ENCODE data around the gene TNFRSF6B. TPM values are rescaled to one million over a fixed set of nuclear protein-coding genes. Genes with fewer than 3 reads are reported as not detected.

Gene TNFRSF6B
- total RNA-seq, 4 donors from 2014 or later = 2.1 to 4.2 (median 2.7) TPM; not detected in 1

- Histone ChIP-seq H3K4me1 (peaks cover 0 to 61% (median 6%) of the 10 kb centered on the region in 4 donors), H3K36me3 (no peaks in the 10 kb centered on the region), H3K9me3 (no peaks in the 10 kb centered on the region), H3K4me3 (no peak overlapping the region), H3K27ac (peak overlapping the region; percentile 61 to 90 (median 74)), H3K27me3 (no peaks in the 10 kb centered on the region)
- no peak for TF ChIP-seq POLR2A (IDR thresholded peaks at IDR 0.05)
- TF ChIP-seq CTCF (IDR thresholded peaks at IDR 0.05) = no peak
- DNase-seq = peak in 1 of 3 donors; percentile 49
Observed at GRCh38 chr20:63688228-63689045, 8.0 kb upstream of the TNFRSF6B start.

- Histone ChIP-seq H3K4me1 (peaks cover 0 to 61% (median 6%) of the 10 kb centered on the region in 4 donors), H3K36me3 (peaks cover 0 to 5% (median 0%) of the 10 kb centered on the region in 3 donors), H3K4me3 (no peak overlapping the region), H3K27ac (peak overlapping the region in 2 of 4 donors; percentile 62 to 85), H3K27me3 (no peaks in the 10 kb centered on the region), H3K9me3 (no peaks in the 10 kb centered on the region)
- DNase-seq = peak in 1 of 3 donors; percentile 50
- no peak for TF ChIP-seq POLR2A (IDR thresholded peaks at IDR 0.05)
- TF ChIP-seq CTCF (IDR thresholded peaks at IDR 0.05) = no peak
Observed at GRCh38 chr20:63689046-63690002, 7.1 kb upstream of the TNFRSF6B start.

- H3K27me3 ChIP-seq = no peaks in the 10 kb centered on the region
- no peak overlapping the region for H3K4me3 ChIP-seq
- no peak overlapping the region for H3K27ac ChIP-seq
- peaks cover 0 to 12% (median 0%) of the 10 kb centered on the region in 3 donors for H3K36me3 ChIP-seq
- H3K9me3 ChIP-seq = no peaks in the 10 kb centered on the region
- TF ChIP-seq POLR2A (IDR thresholded peaks at IDR 0.05) (no peak), CTCF (IDR thresholded peaks at IDR 0.05) (no peak)
- DNase-seq = no peak
- H3K4me1 ChIP-seq = peaks cover 0 to 60% (median 6%) of the 10 kb centered on the region in 4 donors
Observed at GRCh38 chr20:63690003-63690897, 6.2 kb upstream of the TNFRSF6B start.

GRCh38 chr20:63690898-63691710 is 5.3 kb upstream of the TNFRSF6B start:
- DNase-seq = peak in 1 of 3 donors; percentile 50
- peaks cover 0 to 12% (median 0%) of the 10 kb centered on the region in 3 donors for H3K36me3 ChIP-seq

More at GRCh38 chr20:63690898-63691710, 5.3 kb upstream of the TNFRSF6B start:
- H3K27ac ChIP-seq = no peak overlapping the region
- H3K4me1 ChIP-seq = peaks cover under 1 to 54% (median 7%) of the 10 kb centered on the region in 4 donors
- H3K27me3 ChIP-seq = no peaks in the 10 kb centered on the region
- H3K9me3 ChIP-seq = no peaks in the 10 kb centered on the region
- no peak overlapping the region for H3K4me3 ChIP-seq
- no peak for TF ChIP-seq CTCF (IDR thresholded peaks at IDR 0.05)
- no peak for TF ChIP-seq POLR2A (IDR thresholded peaks at IDR 0.05)
